Breast epithelium (tissue), 3 donors: Measurements from ENCODE around the gene GJD4.

Source experiments
- CTCF ChIP-seq, 3 donors: fragments of 450-650 bp; IDR thresholded peaks; one replicate each; pipeline ENCODE4 v1.5.1; 2016 to 2017; ENCODE audit warnings: antibody characterized with exemption in 3 of 3, mild to moderate bottlenecking in 3 of 3, moderate library complexity in 3 of 3
- POLR2A ChIP-seq: fragments of 450-650 bp; IDR thresholded peaks from one replicate; pipeline ENCODE4 v1.6.1; 2016; ENCODE audit warnings: antibody characterized with exemption, mild to moderate bottlenecking, moderate library complexity
- POLR2AphosphoS5 ChIP-seq, 3 donors: sonication (generic); formaldehyde crosslinking; IDR thresholded peaks; one replicate each; pipeline ENCODE4 v1.6.1; 2017; ENCODE audit warnings: antibody characterized with exemption in 3 of 3

- TF ChIP-seq POLR2A (no peak), CTCF (IDR thresholded peaks at IDR 0.05) (no peak), POLR2AphosphoS5 (IDR thresholded peaks at IDR 0.05) (no peak)
These were observed 30.2 kb upstream of the GJD4 start for GRCh38 chr10:35574924-35575352.
